Astrocyte (in vitro differentiated cells and primary cell): ENCODE data around the gene CLEC16A. TPM values are rescaled to one million over a fixed set of nuclear protein-coding genes. Genes with fewer than 3 reads are reported as not detected.

Source experiments
- DNase-seq: peaks from one replicate; pipeline ENCODE4 v3.0.0-alpha.2; 2010; ENCODE audit warnings: low read depth
- FAIRE-seq: peaks from 2 replicates; lab custom pipeline; 2011; peaks lifted over from hg19 to GRCh38; lab: Jason Lieb, UNC
- H2AFZ ChIP-seq: 2 replicates; pipeline ENCODE4 v1.6.0; 2012; ENCODE audit warnings: low read depth, low read length, inconsistent platforms
- H3K27ac ChIP-seq: 2 replicates; pipeline ENCODE4 v1.5.1; 2011; ENCODE audit warnings: low read depth, low read length, inconsistent platforms
- H3K27me3 ChIP-seq: 2 replicates; pipeline ENCODE4 v1.6.0; 2011; ENCODE audit warnings: low read length, inconsistent platforms; ENCODE audit not compliant: insufficient read depth
- H3K36me3 ChIP-seq: 2 replicates; pipeline ENCODE4 v1.5.1; 2011; ENCODE audit warnings: low read length, inconsistent platforms; ENCODE audit not compliant: insufficient read depth
- H3K4me1 ChIP-seq: 2 replicates; pipeline ENCODE4 v1.5.1; 2011; ENCODE audit warnings: low read length, inconsistent platforms; ENCODE audit not compliant: insufficient read depth
- H3K4me2 ChIP-seq: 2 replicates; pipeline ENCODE4 v1.6.0; 2012; ENCODE audit warnings: low read length, inconsistent platforms
- H3K4me3 ChIP-seq: 2 replicates; pipeline ENCODE4 v1.5.1; 2011; ENCODE audit warnings: low read depth, mild to moderate bottlenecking, low read length, inconsistent platforms; ENCODE audit not compliant: insufficient read depth
- H3K79me2 ChIP-seq: 2 replicates; pipeline ENCODE4 v1.6.0; 2012; ENCODE audit warnings: mild to moderate bottlenecking, low read length, inconsistent platforms; ENCODE audit not compliant: insufficient read depth
- H3K9ac ChIP-seq: 2 replicates; pipeline ENCODE4 v1.6.0; 2012; ENCODE audit warnings: mild to moderate bottlenecking, low read length, inconsistent platforms
- H3K9me3 ChIP-seq: 2 replicates; pipeline ENCODE4 v1.5.1; 2012; ENCODE audit warnings: low read depth, mild to moderate bottlenecking, low read length, inconsistent platforms; ENCODE audit not compliant: insufficient read depth
- H4K20me1 ChIP-seq: 2 replicates; pipeline ENCODE4 v1.6.0; 2012; ENCODE audit warnings: low read length, inconsistent platforms; ENCODE audit not compliant: insufficient read depth
- H3K27ac Mint-ChIP-seq: one replicate; pipeline ENCODE4 v1.8.0; 2021; ENCODE audit warnings: mild to moderate bottlenecking, mixed read lengths; ENCODE audit not compliant: unreplicated experiment
- H3K27me3 Mint-ChIP-seq: one replicate; pipeline ENCODE4 v1.8.0; 2021; ENCODE audit warnings: low read depth, mixed read lengths; ENCODE audit not compliant: unreplicated experiment
- H3K36me3 Mint-ChIP-seq: one replicate; pipeline ENCODE4 v1.8.0; 2021; ENCODE audit warnings: low read depth, mixed read lengths; ENCODE audit not compliant: unreplicated experiment
- H3K4me1 Mint-ChIP-seq: one replicate; pipeline ENCODE4 v1.8.0; 2021; ENCODE audit warnings: low read depth, mixed read lengths; ENCODE audit not compliant: unreplicated experiment
- H3K4me3 Mint-ChIP-seq: one replicate; pipeline ENCODE4 v1.8.0; 2021; ENCODE audit warnings: mild to moderate bottlenecking, moderate library complexity, mixed read lengths; ENCODE audit not compliant: unreplicated experiment
- H3K9me3 Mint-ChIP-seq: one replicate; pipeline ENCODE4 v1.8.0; 2021; ENCODE audit warnings: mild to moderate bottlenecking, mixed read lengths; ENCODE audit not compliant: unreplicated experiment
- EZH2 ChIP-seq: IDR thresholded peaks from 2 replicates; pipeline ENCODE4 v1.6.1; 2012; ENCODE audit warnings: mild to moderate bottlenecking, low read length, inconsistent platforms; ENCODE audit not compliant: insufficient read depth
- total RNA-seq: library from RNA; stranded (reverse); gene quantifications from 2 replicates; pipeline ENCODE4 v1.2.1, GENCODE V29; 2021
- TF ChIP-seq, protein P1 (sequence below): IDR thresholded peaks from 2 replicates; pipeline ENCODE4 v1.5.1; 2011; ENCODE audit warnings: low read depth, mild to moderate bottlenecking, inconsistent platforms, low read length, moderate library complexity; ENCODE audit not compliant: insufficient read depth

CLEC16A gene
- total RNA-seq, 1 donor from 2014 or later, result 31.7 TPM

DNA sequence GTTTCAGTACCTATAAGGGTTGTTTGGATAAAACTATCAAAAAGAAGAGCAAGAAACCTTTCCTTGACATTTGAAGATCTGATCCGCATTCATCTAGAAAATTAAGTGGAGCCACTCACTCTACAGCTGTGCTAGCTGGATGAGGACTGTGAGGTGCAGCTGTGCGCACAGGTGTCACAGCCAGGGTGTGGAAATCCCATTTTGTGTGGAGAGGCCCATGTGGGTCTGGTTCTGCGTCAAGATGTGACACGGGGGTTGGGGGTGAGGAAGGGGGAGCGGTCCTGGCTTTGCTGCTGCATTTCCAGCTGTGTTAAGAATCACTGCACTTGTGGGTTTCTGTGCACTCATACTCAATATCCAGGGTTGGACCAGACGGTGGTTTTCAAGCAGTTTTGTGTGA, 70.7 kb downstream of the CLEC16A start:
- H3K4me2 ChIP-seq, result no peak overlapping the region
- H3K27ac Mint-ChIP-seq, result no peak overlapping the region
- H3K27ac ChIP-seq, result no peak overlapping the region
- no peaks in the 10 kb centered on the region for H4K20me1 ChIP-seq
- no peak overlapping the region for H2AFZ ChIP-seq
- no peaks in the 10 kb centered on the region for H3K27me3 ChIP-seq
- peaks cover 4% of the 10 kb centered on the region for H3K9me3 Mint-ChIP-seq
- H3K36me3 ChIP-seq, result no peaks in the 10 kb centered on the region
- H3K4me3 Mint-ChIP-seq, result no peak overlapping the region
- H3K4me1 Mint-ChIP-seq, result peaks cover 6% of the 10 kb centered on the region
- no peak overlapping the region for H3K9ac ChIP-seq
- peaks cover 11% of the 10 kb centered on the region for H3K4me1 ChIP-seq
- peaks cover 21% of the 10 kb centered on the region for H3K36me3 Mint-ChIP-seq
- no peaks in the 10 kb centered on the region for H3K79me2 ChIP-seq
- no peak for DNase-seq
- no peak for FAIRE-seq
- no peaks in the 10 kb centered on the region for H3K9me3 ChIP-seq
- no peaks in the 10 kb centered on the region for H3K27me3 Mint-ChIP-seq
- H3K4me3 ChIP-seq, result no peak overlapping the region
- TF ChIP-seq EZH2, result no peak
- TF ChIP-seq, protein P1, sequence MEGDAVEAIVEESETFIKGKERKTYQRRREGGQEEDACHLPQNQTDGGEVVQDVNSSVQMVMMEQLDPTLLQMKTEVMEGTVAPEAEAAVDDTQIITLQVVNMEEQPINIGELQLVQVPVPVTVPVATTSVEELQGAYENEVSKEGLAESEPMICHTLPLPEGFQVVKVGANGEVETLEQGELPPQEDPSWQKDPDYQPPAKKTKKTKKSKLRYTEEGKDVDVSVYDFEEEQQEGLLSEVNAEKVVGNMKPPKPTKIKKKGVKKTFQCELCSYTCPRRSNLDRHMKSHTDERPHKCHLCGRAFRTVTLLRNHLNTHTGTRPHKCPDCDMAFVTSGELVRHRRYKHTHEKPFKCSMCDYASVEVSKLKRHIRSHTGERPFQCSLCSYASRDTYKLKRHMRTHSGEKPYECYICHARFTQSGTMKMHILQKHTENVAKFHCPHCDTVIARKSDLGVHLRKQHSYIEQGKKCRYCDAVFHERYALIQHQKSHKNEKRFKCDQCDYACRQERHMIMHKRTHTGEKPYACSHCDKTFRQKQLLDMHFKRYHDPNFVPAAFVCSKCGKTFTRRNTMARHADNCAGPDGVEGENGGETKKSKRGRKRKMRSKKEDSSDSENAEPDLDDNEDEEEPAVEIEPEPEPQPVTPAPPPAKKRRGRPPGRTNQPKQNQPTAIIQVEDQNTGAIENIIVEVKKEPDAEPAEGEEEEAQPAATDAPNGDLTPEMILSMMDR, result no peak

DNA sequence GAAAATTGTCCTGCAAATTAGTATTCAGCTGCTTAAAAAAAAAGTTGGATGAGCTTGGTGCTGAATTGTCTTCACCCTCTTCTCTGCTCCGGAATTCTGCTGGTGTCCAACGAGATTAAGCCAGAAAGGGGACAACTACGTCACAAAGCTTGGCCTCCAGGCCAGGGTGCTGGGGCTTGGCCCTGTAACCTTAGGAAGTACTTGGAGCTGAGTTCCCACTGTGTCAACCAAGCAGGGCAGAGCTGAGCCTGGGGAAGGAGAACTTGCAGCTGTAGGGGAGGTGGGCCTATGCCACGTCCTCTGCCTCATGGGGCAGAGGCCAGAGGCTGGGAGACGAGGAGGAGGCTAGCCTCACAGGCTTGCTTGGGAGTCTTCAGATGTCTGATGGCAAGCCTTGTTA, 71.2 kb downstream of the CLEC16A start:
- Histone ChIP-seq H4K20me1 (no peaks in the 10 kb centered on the region), H3K4me2 (no peak overlapping the region), H3K79me2 (no peaks in the 10 kb centered on the region), H3K27ac (no peak overlapping the region), H3K36me3 (no peaks in the 10 kb centered on the region), H3K27me3 (no peaks in the 10 kb centered on the region), H3K9ac (no peak overlapping the region), H3K4me1 (peaks cover 11% of the 10 kb centered on the region), H3K9me3 (no peaks in the 10 kb centered on the region), H2AFZ (no peak overlapping the region), H3K4me3 (no peak overlapping the region)
- no peak for DNase-seq
- H3K36me3 Mint-ChIP-seq, result peaks cover 25% of the 10 kb centered on the region
- H3K27ac Mint-ChIP-seq, result no peak overlapping the region
- H3K4me3 Mint-ChIP-seq, result no peak overlapping the region
- no peaks in the 10 kb centered on the region for H3K27me3 Mint-ChIP-seq
- H3K9me3 Mint-ChIP-seq, result peaks cover 4% of the 10 kb centered on the region
- TF ChIP-seq, protein P1, result no peak
- no peak for TF ChIP-seq EZH2
- no peak for FAIRE-seq
- H3K4me1 Mint-ChIP-seq, result peaks cover 6% of the 10 kb centered on the region

DNA sequence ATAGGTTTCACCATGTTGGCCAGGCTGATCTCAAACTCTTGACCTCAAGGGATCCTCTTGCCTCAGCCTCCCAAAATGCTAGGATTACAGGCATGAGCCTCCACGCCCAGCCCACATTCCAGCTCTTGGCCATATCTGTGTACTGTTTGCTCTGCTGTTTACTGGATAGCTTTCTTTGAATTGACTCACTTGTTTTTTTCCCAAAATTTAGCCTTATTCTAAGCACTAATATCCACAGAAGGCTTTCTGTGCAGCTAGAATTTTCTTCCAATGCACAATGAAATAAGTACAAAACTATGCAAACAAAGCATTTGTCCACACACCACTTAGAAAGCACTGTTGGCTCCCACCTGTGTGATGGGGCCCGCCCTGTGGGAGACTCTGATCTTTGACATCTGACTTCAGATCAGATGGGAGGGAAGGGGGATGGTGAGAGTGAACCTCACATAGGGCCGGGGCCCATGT, 72.2 kb downstream of the CLEC16A start:
- no peaks in the 10 kb centered on the region for H3K27me3 Mint-ChIP-seq
- H3K4me2 ChIP-seq, result peak overlapping the region; percentile 4
- H3K36me3 Mint-ChIP-seq, result peaks cover 21% of the 10 kb centered on the region
- H3K9ac ChIP-seq, result no peak overlapping the region
- peaks cover 6% of the 10 kb centered on the region for H3K4me1 Mint-ChIP-seq
- no peaks in the 10 kb centered on the region for H3K9me3 ChIP-seq
- H3K36me3 ChIP-seq, result no peaks in the 10 kb centered on the region
- no peaks in the 10 kb centered on the region for H4K20me1 ChIP-seq
- H3K27me3 ChIP-seq, result no peaks in the 10 kb centered on the region
- no peak overlapping the region for H3K27ac ChIP-seq
- no peaks in the 10 kb centered on the region for H3K79me2 ChIP-seq
- no peak overlapping the region for H3K27ac Mint-ChIP-seq
- no peak overlapping the region for H2AFZ ChIP-seq
- no peak overlapping the region for H3K4me3 ChIP-seq
- peaks cover 4% of the 10 kb centered on the region for H3K9me3 Mint-ChIP-seq
- no peak for TF ChIP-seq EZH2
- TF ChIP-seq, protein P1, result no peak
- H3K4me3 Mint-ChIP-seq, result no peak overlapping the region
- FAIRE-seq, result no peak
- peaks cover 11% of the 10 kb centered on the region for H3K4me1 ChIP-seq
- no peak for DNase-seq
